ENCODE data around the gene ADPRHL1.
"Not testable (repeated sequence)": the region's sequence is repeated elsewhere in the genome, so short reads cannot be mapped to it uniquely, and the experiment has no call there.

The ADPRHL1 gene

GRCh38 chr13:113398963-113399754 is 54.1 kb downstream of the ADPRHL1 start:
- Histone ChIP-seq H3K9me3 (ENCODE audit: control insufficient read depth, insufficient read depth, low read length) (no peaks in the 10 kb centered on the region), H3K4me3 (ENCODE audit: low read depth, low read length) (no peak overlapping the region), H3K27me3 (ENCODE audit: control insufficient read depth, insufficient read depth, low read length) (no peaks in the 10 kb centered on the region), H3K36me3 (ENCODE audit: control insufficient read depth, insufficient read depth, low read length) (no peaks in the 10 kb centered on the region), H3K27ac (ENCODE audit: low read depth, low read length) (peak overlapping the region; percentile 74), H3K9ac (ENCODE audit: low read depth, low read length) (no peak overlapping the region), H3K4me1 (ENCODE audit: control insufficient read depth, insufficient read depth, low read length) (peaks cover 6% of the 10 kb centered on the region)

- H3K9me3 ChIP-seq (ENCODE audit: control insufficient read depth, insufficient read depth, low read length): no peaks in the 10 kb centered on the region
- H3K4me3 ChIP-seq (ENCODE audit: low read depth, low read length): no peak overlapping the region
- no peaks in the 10 kb centered on the region for H3K27me3 ChIP-seq (ENCODE audit: control insufficient read depth, insufficient read depth, low read length)
- peak overlapping the region; percentile 47 for H3K27ac ChIP-seq (ENCODE audit: low read depth, low read length)
- H3K9ac ChIP-seq (ENCODE audit: low read depth, low read length): no peak overlapping the region
- H3K36me3 ChIP-seq (ENCODE audit: control insufficient read depth, insufficient read depth, low read length): no peaks in the 10 kb centered on the region
- H3K4me1 ChIP-seq (ENCODE audit: control insufficient read depth, insufficient read depth, low read length): peaks cover 12% of the 10 kb centered on the region
Observed at GRCh38 chr13:113397608-113398425, 55.5 kb downstream of the ADPRHL1 start.

- no peak overlapping the region for H3K27ac ChIP-seq (ENCODE audit: low read depth, low read length)
- H3K4me1 ChIP-seq (ENCODE audit: control insufficient read depth, insufficient read depth, low read length): peaks cover 21% of the 10 kb centered on the region
- no peaks in the 10 kb centered on the region for H3K36me3 ChIP-seq (ENCODE audit: control insufficient read depth, insufficient read depth, low read length)
- no peak overlapping the region for H3K4me3 ChIP-seq (ENCODE audit: low read depth, low read length)
- H3K27me3 ChIP-seq (ENCODE audit: control insufficient read depth, insufficient read depth, low read length): no peaks in the 10 kb centered on the region
- H3K9me3 ChIP-seq (ENCODE audit: control insufficient read depth, insufficient read depth, low read length): peaks cover 2% of the 10 kb centered on the region; the same call in 1 of the 2 replicates
- H3K9ac ChIP-seq (ENCODE audit: low read depth, low read length): peak overlapping the region; percentile 18; the same call in 1 of the 2 replicates
Observed at GRCh38 chr13:113394339-113394640, 59.0 kb downstream of the ADPRHL1 start.

- Histone ChIP-seq H3K9me3 (ENCODE audit: control insufficient read depth, insufficient read depth, low read length) (peaks cover 6% of the 10 kb centered on the region), H3K36me3 (ENCODE audit: control insufficient read depth, insufficient read depth, low read length) (no peaks in the 10 kb centered on the region), H3K27ac (ENCODE audit: low read depth, low read length) (no peak overlapping the region), H3K9ac (ENCODE audit: low read depth, low read length) (peak overlapping the region; percentile 56; the same call in 1 of the 2 replicates), H3K4me3 (ENCODE audit: low read depth, low read length) (peak overlapping the region; percentile 58), H3K4me1 (ENCODE audit: control insufficient read depth, insufficient read depth, low read length) (peaks cover 16% of the 10 kb centered on the region), H3K27me3 (ENCODE audit: control insufficient read depth, insufficient read depth, low read length) (no peaks in the 10 kb centered on the region)
Observed at GRCh38 chr13:113393563-113394338, 59.5 kb downstream of the ADPRHL1 start.

- H3K27me3 ChIP-seq (ENCODE audit: control insufficient read depth, insufficient read depth, low read length): no peaks in the 10 kb centered on the region
- H3K4me3 ChIP-seq (ENCODE audit: low read depth, low read length): peak overlapping the region; percentile 58
- H3K9ac ChIP-seq (ENCODE audit: low read depth, low read length): no peak overlapping the region
- H3K36me3 ChIP-seq (ENCODE audit: control insufficient read depth, insufficient read depth, low read length): no peaks in the 10 kb centered on the region
- no peak overlapping the region for H3K27ac ChIP-seq (ENCODE audit: low read depth, low read length)
- peaks cover 11% of the 10 kb centered on the region for H3K9me3 ChIP-seq (ENCODE audit: control insufficient read depth, insufficient read depth, low read length)
- peaks cover 16% of the 10 kb centered on the region for H3K4me1 ChIP-seq (ENCODE audit: control insufficient read depth, insufficient read depth, low read length)
Observed at GRCh38 chr13:113393226-113393562, 60.1 kb downstream of the ADPRHL1 start.

- Histone ChIP-seq H3K36me3 (ENCODE audit: control insufficient read depth, insufficient read depth, low read length) (no peaks in the 10 kb centered on the region), H3K4me1 (ENCODE audit: control insufficient read depth, insufficient read depth, low read length) (peaks cover 16% of the 10 kb centered on the region), H3K9me3 (ENCODE audit: control insufficient read depth, insufficient read depth, low read length) (peaks cover 32% of the 10 kb centered on the region), H3K27ac (ENCODE audit: low read depth, low read length) (peak overlapping the region; percentile 62), H3K27me3 (ENCODE audit: control insufficient read depth, insufficient read depth, low read length) (no peaks in the 10 kb centered on the region), H3K9ac (ENCODE audit: low read depth, low read length) (no peak overlapping the region), H3K4me3 (ENCODE audit: low read depth, low read length) (no peak overlapping the region; the same call in 1 of the 2 replicates)
Observed at GRCh38 chr13:113390874-113391497, 62.3 kb downstream of the ADPRHL1 start.

- Histone ChIP-seq H3K9me3 (ENCODE audit: control insufficient read depth, insufficient read depth, low read length) (peaks cover 33% of the 10 kb centered on the region), H3K4me1 (ENCODE audit: control insufficient read depth, insufficient read depth, low read length) (peaks cover 16% of the 10 kb centered on the region)
- H3K9ac ChIP-seq (ENCODE audit: low read depth, low read length); H3K27ac ChIP-seq (ENCODE audit: low read depth, low read length); H3K27me3 ChIP-seq (ENCODE audit: control insufficient read depth, insufficient read depth, low read length); H3K36me3 ChIP-seq (ENCODE audit: control insufficient read depth, insufficient read depth, low read length); H3K4me3 ChIP-seq (ENCODE audit: low read depth, low read length): not testable (repeated sequence)
Observed at GRCh38 chr13:113389586-113389985, 63.7 kb downstream of the ADPRHL1 start.

GRCh38 chr13:113387396-113387795 is 65.9 kb downstream of the ADPRHL1 start:
- Histone ChIP-seq H3K36me3 (ENCODE audit: control insufficient read depth, insufficient read depth, low read length) (no peaks in the 10 kb centered on the region), H3K27ac (ENCODE audit: low read depth, low read length) (no peak overlapping the region), H3K4me1 (ENCODE audit: control insufficient read depth, insufficient read depth, low read length) (peaks cover 10% of the 10 kb centered on the region), H3K9ac (ENCODE audit: low read depth, low read length) (no peak overlapping the region), H3K27me3 (ENCODE audit: control insufficient read depth, insufficient read depth, low read length) (no peaks in the 10 kb centered on the region), H3K4me3 (ENCODE audit: low read depth, low read length) (no peak overlapping the region), H3K9me3 (ENCODE audit: control insufficient read depth, insufficient read depth, low read length) (peaks cover 39% of the 10 kb centered on the region)

GRCh38 chr13:113383089-113383488 is 70.2 kb downstream of the ADPRHL1 start:
- no peak overlapping the region for H3K9ac ChIP-seq (ENCODE audit: low read depth, low read length)
- H3K27ac ChIP-seq (ENCODE audit: low read depth, low read length): no peak overlapping the region
- no peaks in the 10 kb centered on the region for H3K36me3 ChIP-seq (ENCODE audit: control insufficient read depth, insufficient read depth, low read length)
- H3K27me3 ChIP-seq (ENCODE audit: control insufficient read depth, insufficient read depth, low read length): no peaks in the 10 kb centered on the region
- 0 out of 2 replicates have a peak, but pooled peaks cover 4% of the 10 kb centered on the region for H3K4me1 ChIP-seq (ENCODE audit: control insufficient read depth, insufficient read depth, low read length)
- H3K4me3 ChIP-seq (ENCODE audit: low read depth, low read length): no peak overlapping the region
- peaks cover 32% of the 10 kb centered on the region for H3K9me3 ChIP-seq (ENCODE audit: control insufficient read depth, insufficient read depth, low read length)

GRCh38 chr13:113382542-113382941 is 70.7 kb downstream of the ADPRHL1 start:
- not testable (repeated sequence) for H3K4me3 ChIP-seq (ENCODE audit: low read depth, low read length); H3K9ac ChIP-seq (ENCODE audit: low read depth, low read length); H3K4me1 ChIP-seq (ENCODE audit: control insufficient read depth, insufficient read depth, low read length); H3K27ac ChIP-seq (ENCODE audit: low read depth, low read length); H3K36me3 ChIP-seq (ENCODE audit: control insufficient read depth, insufficient read depth, low read length); H3K27me3 ChIP-seq (ENCODE audit: control insufficient read depth, insufficient read depth, low read length)
- peaks cover 33% of the 10 kb centered on the region; the same call in 1 of the 2 replicates for H3K9me3 ChIP-seq (ENCODE audit: control insufficient read depth, insufficient read depth, low read length)

Measured in HUES48 (cell line).